ENCODE results near the gene ERF. TPM values are rescaled to one million over a fixed set of nuclear protein-coding genes. Genes with fewer than 3 reads are reported as not detected.
A peak's percentile ranks its signal among the peaks of the same experiment; 100 is the strongest.

Gene ERF
- total and polyA plus RNA-seq, 4 donors, result 8.7 to 21.0 (median 13.8) TPM

GRCh38 chr19:42283188-42284065, 28.5 kb upstream of the ERF start:
- H3K27me3 ChIP-seq (ENCODE audit: control insufficient read depth in 4 of 4, insufficient read depth in 4 of 4, low read length in 3 of 4), result no peaks in the 10 kb centered on the region
- 4% methylated on average over 74 of the region's 74 CpGs for WGBS
- TF ChIP-seq GABPA (IDR thresholded peaks at IDR 0.05 in 1 of 2, conservative IDR thresholded peaks at IDR 0.05 in 1 of 2), result no peak
- H3K27ac ChIP-seq (ENCODE audit: low read depth in 1 of 2, low read length in 2 of 2), result peak overlapping the region; percentile 91 to 98
- DNase-seq (ENCODE audit: low spot score), result peak; percentile 96
- H3K4me3 ChIP-seq (ENCODE audit: low read depth in 1 of 3, low read length in 3 of 3), result peak overlapping the region in 2 of 3 donors; percentile 69 to 73
- peak overlapping the region in 1 of 2 donors; percentile 69 for H3K9ac ChIP-seq (ENCODE audit: low read depth in 1 of 2, low read length in 2 of 2)
- H3K36me3 ChIP-seq (ENCODE audit: control insufficient read depth in 4 of 4, insufficient read depth in 3 of 4, low read depth in 1 of 4, low read length in 3 of 4), result peaks cover 7 to 16% (median 10%) of the 10 kb centered on the region in 4 donors
- no peaks in the 10 kb centered on the region for H3K9me3 ChIP-seq (ENCODE audit: control insufficient read depth in 4 of 4, low read length in 3 of 4)
- H3K4me1 ChIP-seq (ENCODE audit: control insufficient read depth in 4 of 4, insufficient read depth in 4 of 4, low read length in 3 of 4), result peaks cover 18 to 63% (median 41%) of the 10 kb centered on the region in 4 donors

- TF ChIP-seq, protein P1, sequence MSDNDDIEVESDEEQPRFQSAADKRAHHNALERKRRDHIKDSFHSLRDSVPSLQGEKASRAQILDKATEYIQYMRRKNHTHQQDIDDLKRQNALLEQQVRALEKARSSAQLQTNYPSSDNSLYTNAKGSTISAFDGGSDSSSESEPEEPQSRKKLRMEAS (IDR thresholded peaks at IDR 0.05), result no peak
- Histone ChIP-seq H3K4me3 (ENCODE audit: low read depth in 1 of 3, low read length in 3 of 3) (no peak overlapping the region), H3K27ac (ENCODE audit: low read depth in 1 of 2, low read length in 2 of 2) (peak overlapping the region; percentile 91 to 98), H3K9me3 (ENCODE audit: control insufficient read depth in 4 of 4, low read length in 3 of 4) (no peaks in the 10 kb centered on the region), H3K4me1 (ENCODE audit: control insufficient read depth in 4 of 4, insufficient read depth in 4 of 4, low read length in 3 of 4) (peaks cover 19 to 69% (median 48%) of the 10 kb centered on the region in 4 donors), H3K36me3 (ENCODE audit: control insufficient read depth in 4 of 4, insufficient read depth in 3 of 4, low read depth in 1 of 4, low read length in 3 of 4) (peaks cover 4 to 10% (median 6%) of the 10 kb centered on the region in 4 donors), H3K9ac (ENCODE audit: low read depth in 1 of 2, low read length in 2 of 2) (no peak overlapping the region), H3K27me3 (ENCODE audit: control insufficient read depth in 4 of 4, insufficient read depth in 4 of 4, low read length in 3 of 4) (no peaks in the 10 kb centered on the region)
- no peak for DNase-seq (ENCODE audit: low spot score)
- 62% methylated on average over 4 of the region's 4 CpGs for WGBS
Observed at GRCh38 chr19:42282819-42283187, 27.9 kb upstream of the ERF start.

- no peak overlapping the region for H3K4me3 ChIP-seq (ENCODE audit: low read depth in 1 of 3, low read length in 3 of 3)
- TF ChIP-seq FOXA2 (IDR thresholded peaks at IDR 0.05) (no peak), RXRA (IDR thresholded peaks at IDR 0.05) (no peak), ZBTB33 (IDR thresholded peaks at IDR 0.05) (no peak), EGR1 (IDR thresholded peaks at IDR 0.05; ENCODE audit: low read depth in 2 of 2) (no peak), SP1 (IDR thresholded peaks at IDR 0.05) (no peak), JUND (IDR thresholded peaks at IDR 0.05) (no peak), HNF4G (IDR thresholded peaks at IDR 0.05) (no peak), HNF4A (conservative IDR thresholded peaks at IDR 0.05) (no peak), FOXA1 (IDR thresholded peaks at IDR 0.05) (no peak), GABPA (IDR thresholded peaks at IDR 0.05 in 1 of 2, conservative IDR thresholded peaks at IDR 0.05 in 1 of 2) (no peak), REST (IDR thresholded peaks at IDR 0.05) (no peak)
- TF ChIP-seq, protein P1 (IDR thresholded peaks at IDR 0.05), result no peak
- TF ChIP-seq, protein P2, sequence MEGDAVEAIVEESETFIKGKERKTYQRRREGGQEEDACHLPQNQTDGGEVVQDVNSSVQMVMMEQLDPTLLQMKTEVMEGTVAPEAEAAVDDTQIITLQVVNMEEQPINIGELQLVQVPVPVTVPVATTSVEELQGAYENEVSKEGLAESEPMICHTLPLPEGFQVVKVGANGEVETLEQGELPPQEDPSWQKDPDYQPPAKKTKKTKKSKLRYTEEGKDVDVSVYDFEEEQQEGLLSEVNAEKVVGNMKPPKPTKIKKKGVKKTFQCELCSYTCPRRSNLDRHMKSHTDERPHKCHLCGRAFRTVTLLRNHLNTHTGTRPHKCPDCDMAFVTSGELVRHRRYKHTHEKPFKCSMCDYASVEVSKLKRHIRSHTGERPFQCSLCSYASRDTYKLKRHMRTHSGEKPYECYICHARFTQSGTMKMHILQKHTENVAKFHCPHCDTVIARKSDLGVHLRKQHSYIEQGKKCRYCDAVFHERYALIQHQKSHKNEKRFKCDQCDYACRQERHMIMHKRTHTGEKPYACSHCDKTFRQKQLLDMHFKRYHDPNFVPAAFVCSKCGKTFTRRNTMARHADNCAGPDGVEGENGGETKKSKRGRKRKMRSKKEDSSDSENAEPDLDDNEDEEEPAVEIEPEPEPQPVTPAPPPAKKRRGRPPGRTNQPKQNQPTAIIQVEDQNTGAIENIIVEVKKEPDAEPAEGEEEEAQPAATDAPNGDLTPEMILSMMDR (IDR thresholded peaks at IDR 0.05; ENCODE audit: low read depth, low read length, missing input control), result no peak
- peaks cover 0 to 3% (median under 1%) of the 10 kb centered on the region in 4 donors for H3K36me3 ChIP-seq (ENCODE audit: control insufficient read depth in 4 of 4, insufficient read depth in 3 of 4, low read depth in 1 of 4, low read length in 3 of 4)
- WGBS, result 56% methylated on average over 7 of the region's 7 CpGs
- no peaks in the 10 kb centered on the region for H3K9me3 ChIP-seq (ENCODE audit: control insufficient read depth in 4 of 4, low read length in 3 of 4)
- H3K9ac ChIP-seq (ENCODE audit: low read depth in 1 of 2, low read length in 2 of 2), result no peak overlapping the region
- DNase-seq (ENCODE audit: low spot score), result peak; percentile 41
- no peaks in the 10 kb centered on the region for H3K27me3 ChIP-seq (ENCODE audit: control insufficient read depth in 4 of 4, insufficient read depth in 4 of 4, low read length in 3 of 4)
- H3K4me1 ChIP-seq (ENCODE audit: control insufficient read depth in 4 of 4, insufficient read depth in 4 of 4, low read length in 3 of 4), result peaks cover 20 to 75% (median 52%) of the 10 kb centered on the region in 4 donors
- H3K27ac ChIP-seq (ENCODE audit: low read depth in 1 of 2, low read length in 2 of 2), result peak overlapping the region; percentile 72 to 83
Observed at GRCh38 chr19:42281827-42282762, 27.2 kb upstream of the ERF start.

Measured in liver (tissue), 9 donors.